HCT116 (cell line): ENCODE results near the gene INF2.

Experiments
- CBX3 ChIP-seq: IDR thresholded peaks from 2 replicates; pipeline ENCODE4 v1.6.1; 2012; ENCODE audit warnings: low read depth
- CEBPB ChIP-seq: IDR thresholded peaks from 2 replicates; pipeline ENCODE4 v1.6.1; 2012; ENCODE audit warnings: low read depth
- EZH2phosphoT487 ChIP-seq: fragments of 200-600 bp; IDR thresholded peaks from 2 replicates; pipeline ENCODE4 v1.6.1; 2018; ENCODE audit warnings: antibody characterized with exemption, borderline replicate concordance
- POLR2A ChIP-seq: IDR thresholded peaks from 2 replicates; pipeline ENCODE4 v1.7.0; 2011; ENCODE audit warnings: borderline replicate concordance; ENCODE audit not compliant: insufficient read depth, insufficient read length; ENCODE audit errors: extremely low read depth
- POLR2AphosphoS5 ChIP-seq: IDR thresholded peaks from 2 replicates; pipeline ENCODE4 v1.6.1; 2011; ENCODE audit warnings: mild to moderate bottlenecking, low read depth, low read length, moderate library complexity
- RAD21 ChIP-seq: IDR thresholded peaks from 2 replicates; pipeline ENCODE4 v1.6.1; 2012; ENCODE audit warnings: low read depth, mild to moderate bottlenecking
- SIN3A ChIP-seq: IDR thresholded peaks from 2 replicates; pipeline ENCODE4 v1.6.1; 2012; ENCODE audit warnings: low read depth
- ZNF274 ChIP-seq: fragments of 200-500 bp; sonication (Bioruptor generic); IDR thresholded peaks from 2 replicates; pipeline ENCODE4 v1.6.1; 2014; ENCODE audit warnings: mild to moderate bottlenecking, low read depth, low read length, inconsistent platforms
- TF ChIP-seq, protein P1 (sequence below), 3 experiments: fragments of 200-600 bp in 1 of 3; sonication (generic) in 1 of 3; IDR thresholded peaks in 2 of 3; conservative IDR thresholded peaks in 1 of 3; 2 replicates each; pipeline ENCODE4 v1.5.1; 2012 to 2017; ENCODE audit warnings: low read depth in 2 of 3, low read length in 2 of 3, antibody characterized with exemption in 1 of 3, borderline replicate concordance in 1 of 3, control low read depth in 1 of 3, mild to moderate bottlenecking in 1 of 3, mixed read lengths in 1 of 3, mixed run types in 1 of 3, moderate library complexity in 1 of 3; ENCODE audit not compliant: insufficient read depth in 1 of 3
- TF ChIP-seq, protein P2 (sequence below): IDR thresholded peaks from 2 replicates; pipeline ENCODE4 v1.6.1; 2011; ENCODE audit warnings: mild to moderate bottlenecking, low read length, moderate library complexity; ENCODE audit not compliant: insufficient replicate concordance; ENCODE audit errors: extremely low read depth
- TF ChIP-seq, protein P3 (sequence below): IDR thresholded peaks from 2 replicates; pipeline ENCODE4 v1.6.1; 2012

DNA sequence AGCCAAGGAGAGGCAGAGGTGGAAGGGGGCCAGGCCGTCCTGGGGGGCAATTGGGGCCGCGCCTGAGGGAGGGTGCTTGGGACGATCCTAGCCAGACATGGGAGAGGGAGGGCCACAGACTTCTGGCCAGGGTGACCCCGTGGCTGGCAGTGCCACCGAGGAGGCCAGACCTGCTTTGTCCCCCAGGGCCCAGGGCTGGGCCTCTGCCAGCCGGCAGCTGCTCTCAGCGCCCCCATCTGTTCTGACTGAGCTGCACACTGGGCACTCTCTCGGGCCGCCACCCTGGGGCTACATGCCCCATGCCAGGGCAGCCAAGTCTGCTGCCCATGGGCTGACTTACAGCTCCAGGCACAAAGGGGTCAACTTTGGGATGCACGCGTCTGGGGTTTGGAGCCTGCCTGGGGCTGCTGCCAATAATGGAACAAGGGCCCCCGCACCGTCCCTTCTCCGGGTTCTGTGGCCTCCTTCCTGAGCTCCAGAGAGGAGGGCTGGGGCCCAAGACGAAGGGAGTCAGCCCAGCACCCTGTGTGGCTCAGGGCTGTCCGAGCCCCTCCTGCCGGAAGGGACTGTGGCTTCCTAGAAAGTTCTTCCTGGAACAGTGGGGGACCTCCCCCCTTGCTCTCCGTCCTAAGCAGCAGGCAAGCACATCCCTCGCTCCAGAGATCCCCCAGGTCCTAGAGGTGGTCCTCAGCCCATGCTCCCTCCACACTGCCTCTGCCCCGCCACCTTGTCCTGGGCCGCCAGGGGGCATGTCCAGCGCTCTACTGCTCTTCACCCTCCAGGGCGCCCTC, 35.8 kb downstream of the INF2 start:
- TF ChIP-seq, protein P1, sequence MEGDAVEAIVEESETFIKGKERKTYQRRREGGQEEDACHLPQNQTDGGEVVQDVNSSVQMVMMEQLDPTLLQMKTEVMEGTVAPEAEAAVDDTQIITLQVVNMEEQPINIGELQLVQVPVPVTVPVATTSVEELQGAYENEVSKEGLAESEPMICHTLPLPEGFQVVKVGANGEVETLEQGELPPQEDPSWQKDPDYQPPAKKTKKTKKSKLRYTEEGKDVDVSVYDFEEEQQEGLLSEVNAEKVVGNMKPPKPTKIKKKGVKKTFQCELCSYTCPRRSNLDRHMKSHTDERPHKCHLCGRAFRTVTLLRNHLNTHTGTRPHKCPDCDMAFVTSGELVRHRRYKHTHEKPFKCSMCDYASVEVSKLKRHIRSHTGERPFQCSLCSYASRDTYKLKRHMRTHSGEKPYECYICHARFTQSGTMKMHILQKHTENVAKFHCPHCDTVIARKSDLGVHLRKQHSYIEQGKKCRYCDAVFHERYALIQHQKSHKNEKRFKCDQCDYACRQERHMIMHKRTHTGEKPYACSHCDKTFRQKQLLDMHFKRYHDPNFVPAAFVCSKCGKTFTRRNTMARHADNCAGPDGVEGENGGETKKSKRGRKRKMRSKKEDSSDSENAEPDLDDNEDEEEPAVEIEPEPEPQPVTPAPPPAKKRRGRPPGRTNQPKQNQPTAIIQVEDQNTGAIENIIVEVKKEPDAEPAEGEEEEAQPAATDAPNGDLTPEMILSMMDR (IDR thresholded peaks at IDR 0.05 in 2 of 3, conservative IDR thresholded peaks at IDR 0.05 in 1 of 3; ENCODE audit: borderline replicate concordance in 1 of 3, insufficient read depth in 1 of 3, low read depth in 2 of 3, low read length in 2 of 3) = peak in 2 of 3 experiments; percentile 33 to 38; a peak in 4 of 6 replicates
- TF ChIP-seq RAD21 (no peak), POLR2A (no peak), SIN3A (no peak), ZNF274 (no peak), POLR2AphosphoS5 (0 out of 2 replicates have a peak, but pooled peaks have one; percentile 16), CBX3 (no peak), EZH2phosphoT487 (no peak), CEBPB (no peak)
- TF ChIP-seq, protein P2, sequence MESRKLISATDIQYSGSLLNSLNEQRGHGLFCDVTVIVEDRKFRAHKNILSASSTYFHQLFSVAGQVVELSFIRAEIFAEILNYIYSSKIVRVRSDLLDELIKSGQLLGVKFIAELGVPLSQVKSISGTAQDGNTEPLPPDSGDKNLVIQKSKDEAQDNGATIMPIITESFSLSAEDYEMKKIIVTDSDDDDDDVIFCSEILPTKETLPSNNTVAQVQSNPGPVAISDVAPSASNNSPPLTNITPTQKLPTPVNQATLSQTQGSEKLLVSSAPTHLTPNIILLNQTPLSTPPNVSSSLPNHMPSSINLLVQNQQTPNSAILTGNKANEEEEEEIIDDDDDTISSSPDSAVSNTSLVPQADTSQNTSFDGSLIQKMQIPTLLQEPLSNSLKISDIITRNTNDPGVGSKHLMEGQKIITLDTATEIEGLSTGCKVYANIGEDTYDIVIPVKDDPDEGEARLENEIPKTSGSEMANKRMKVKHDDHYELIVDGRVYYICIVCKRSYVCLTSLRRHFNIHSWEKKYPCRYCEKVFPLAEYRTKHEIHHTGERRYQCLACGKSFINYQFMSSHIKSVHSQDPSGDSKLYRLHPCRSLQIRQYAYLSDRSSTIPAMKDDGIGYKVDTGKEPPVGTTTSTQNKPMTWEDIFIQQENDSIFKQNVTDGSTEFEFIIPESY = no peak
- TF ChIP-seq, protein P3, sequence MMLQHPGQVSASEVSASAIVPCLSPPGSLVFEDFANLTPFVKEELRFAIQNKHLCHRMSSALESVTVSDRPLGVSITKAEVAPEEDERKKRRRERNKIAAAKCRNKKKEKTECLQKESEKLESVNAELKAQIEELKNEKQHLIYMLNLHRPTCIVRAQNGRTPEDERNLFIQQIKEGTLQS = no peak
